K562 (cell line): ENCODE data around the gene NUP62. TPM values are rescaled to one million over a fixed set of nuclear protein-coding genes. Genes with fewer than 3 reads are reported as not detected.

Source experiments
- GABPB1 ChIP-seq: sonication (generic); formaldehyde crosslinking; IDR thresholded peaks from 2 replicates; pipeline ENCODE4 v1.8.0; 2022; ENCODE audit warnings: mild to moderate bottlenecking, missing genetic modification reagents
- POLR2AphosphoS5 ChIP-seq: IDR thresholded peaks from 2 replicates; pipeline ENCODE4 v1.6.1; 2011; ENCODE audit warnings: mild to moderate bottlenecking, low read depth, low read length, moderate library complexity; ENCODE audit not compliant: control insufficient read depth, insufficient read depth
- PPARD ChIP-seq: fragments of 250-450 bp; sonication (Bioruptor Pico); IDR thresholded peaks from 2 replicates; pipeline ENCODE4 v1.8.0; 2022; ENCODE audit warnings: inconsistent platforms, mild to moderate bottlenecking, moderate library complexity
- RHOXF2B ChIP-seq: fragments of 250-450 bp; sonication (Bioruptor Pico); conservative IDR thresholded peaks from 2 replicates; pipeline ENCODE4 v1.5.1; 2021
- SIN3B ChIP-seq: fragments of 450-650 bp; IDR thresholded peaks from 2 replicates; pipeline ENCODE4 v1.6.1; 2017; ENCODE audit warnings: low read depth, mild to moderate bottlenecking, moderate library complexity
- SNRNP70 ChIP-seq: fragments of 200-400 bp; formaldehyde crosslinking; optimal IDR thresholded peaks from 2 replicates; pipeline ENCODE3; 2017; ENCODE audit warnings: low read depth, low read length
- SRSF1 ChIP-seq: fragments of 200-400 bp; formaldehyde crosslinking; IDR thresholded peaks from 2 replicates; pipeline ENCODE4 v1.6.1; 2017; ENCODE audit warnings: mild to moderate bottlenecking, low read depth, low read length, moderate library complexity
- TEAD1 ChIP-seq, 2 experiments: fragments of 450-650 bp in 1 of 2; sonication (generic) in 1 of 2; formaldehyde crosslinking; IDR thresholded peaks; 2 replicates each; pipeline versions ENCODE4 v1.4.0 to v1.8.0; 2020 to 2022; ENCODE audit warnings: mild to moderate bottlenecking in 2 of 2, missing genetic modification reagents in 1 of 2
- polyA plus RNA-seq, 8 experiments: library from polyadenylated mRNA; depleted of rRNA in 4 of 8; stranded (reverse) in 5 of 8; unstranded in 3 of 8; fragments of >200 nt; fragmentation: Nextera tagmentation in 2 of 8; fragmentation: Illumina TruSeq in 1 of 8; extraction: Ambion mirVana in 2 of 8; extraction: Trizol in 1 of 8; gene quantifications; 2 replicates each; pipeline versions ENCODE4 v1.2.1 to v1.2.3, GENCODE V29; 2011 to 2014; ENCODE audit warnings: inconsistent platforms in 1 of 8, missing spikeins in 1 of 8
- total RNA-seq, 7 experiments: library from RNA; depleted of rRNA in 6 of 7; stranded (reverse); fragments of >200 nt in 6 of 7; fragmentation: Illumina TruSeq in 2 of 7; extraction: Trizol in 2 of 7; gene quantifications; 2 replicates each; pipeline versions ENCODE4 v1.2.1 to v1.2.3, GENCODE V29; 2011 to 2021; ENCODE audit warnings: low replicate concordance in 1 of 7
- TF ChIP-seq, protein P1 (sequence below): fragments of 450-650 bp; formaldehyde crosslinking; IDR thresholded peaks from 2 replicates; pipeline ENCODE4 v1.4.0; 2022; ENCODE audit warnings: missing genetic modification characterization
- TF ChIP-seq, protein P2 (sequence below): fragments of 450-650 bp; formaldehyde crosslinking; IDR thresholded peaks from 2 replicates; pipeline ENCODE4 v1.4.0; 2020; ENCODE audit warnings: mild to moderate bottlenecking, mixed read lengths
- TF ChIP-seq, protein P3 (sequence below): fragments of 450-650 bp; formaldehyde crosslinking; IDR thresholded peaks from 2 replicates; pipeline ENCODE4 v1.4.0; 2020; ENCODE audit warnings: mild to moderate bottlenecking, moderate library complexity
- TF ChIP-seq, protein P4 (sequence below): fragments of 450-650 bp; IDR thresholded peaks from 2 replicates; pipeline ENCODE4 v1.6.1; 2016; ENCODE audit warnings: borderline replicate concordance
- TF ChIP-seq, protein P5 (sequence below): fragments of 450-650 bp; formaldehyde crosslinking; IDR thresholded peaks from 2 replicates; pipeline ENCODE4 v1.4.0; 2020; ENCODE audit warnings: mild to moderate bottlenecking, moderate library complexity
- TF ChIP-seq, protein P6 (sequence below): fragments of 450-650 bp; IDR thresholded peaks from 2 replicates; pipeline ENCODE4 v1.7.1; 2018; ENCODE audit warnings: mild to moderate bottlenecking, low read depth; ENCODE audit not compliant: partially characterized antibody

The NUP62 gene
- total and polyA plus RNA-seq, 9 of the 15 experiments (the other 6 are each of a cell fraction or from before 2014, with no cell fraction given), result 16.9 to 109 (median 66.0) TPM

DNA sequence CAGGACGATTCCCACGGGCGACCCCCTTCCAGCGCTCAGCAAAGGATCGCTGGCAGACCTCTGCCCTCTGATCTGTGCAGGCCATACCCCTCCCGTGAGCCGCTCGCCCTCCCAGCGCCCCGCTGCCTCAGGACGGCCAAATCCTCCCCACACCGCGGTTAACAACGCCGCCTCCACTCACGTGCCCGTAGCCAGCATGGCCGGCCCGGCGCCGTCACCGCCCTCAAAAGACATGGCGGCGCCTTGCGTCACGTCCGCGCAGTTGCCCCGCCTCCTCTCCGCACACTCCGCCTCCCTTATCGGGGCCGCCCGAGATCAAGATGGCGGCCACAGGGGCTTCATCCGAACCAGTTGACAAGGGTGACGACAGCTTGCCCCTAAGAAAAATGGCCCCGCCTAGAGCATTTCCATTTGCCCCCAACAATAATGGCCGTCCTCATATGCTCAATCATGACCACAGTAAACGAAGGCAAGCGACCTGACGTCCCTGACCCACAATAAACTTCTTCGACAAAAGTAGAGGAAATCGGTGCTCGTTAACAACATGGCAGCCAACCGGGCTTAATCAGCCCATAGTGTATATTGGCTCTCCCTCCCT, 52.8 kb downstream of the NUP62 start (continued):
- TF ChIP-seq, protein P1, sequence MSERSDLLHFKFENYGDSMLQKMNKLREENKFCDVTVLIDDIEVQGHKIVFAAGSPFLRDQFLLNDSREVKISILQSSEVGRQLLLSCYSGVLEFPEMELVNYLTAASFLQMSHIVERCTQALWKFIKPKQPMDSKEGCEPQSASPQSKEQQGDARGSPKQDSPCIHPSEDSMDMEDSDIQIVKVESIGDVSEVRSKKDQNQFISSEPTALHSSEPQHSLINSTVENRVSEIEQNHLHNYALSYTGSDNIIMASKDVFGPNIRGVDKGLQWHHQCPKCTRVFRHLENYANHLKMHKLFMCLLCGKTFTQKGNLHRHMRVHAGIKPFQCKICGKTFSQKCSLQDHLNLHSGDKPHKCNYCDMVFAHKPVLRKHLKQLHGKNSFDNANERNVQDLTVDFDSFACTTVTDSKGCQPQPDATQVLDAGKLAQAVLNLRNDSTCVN, result 0 out of 2 replicates have a peak, but pooled peaks have one; percentile 42
- TF ChIP-seq, protein P2, sequence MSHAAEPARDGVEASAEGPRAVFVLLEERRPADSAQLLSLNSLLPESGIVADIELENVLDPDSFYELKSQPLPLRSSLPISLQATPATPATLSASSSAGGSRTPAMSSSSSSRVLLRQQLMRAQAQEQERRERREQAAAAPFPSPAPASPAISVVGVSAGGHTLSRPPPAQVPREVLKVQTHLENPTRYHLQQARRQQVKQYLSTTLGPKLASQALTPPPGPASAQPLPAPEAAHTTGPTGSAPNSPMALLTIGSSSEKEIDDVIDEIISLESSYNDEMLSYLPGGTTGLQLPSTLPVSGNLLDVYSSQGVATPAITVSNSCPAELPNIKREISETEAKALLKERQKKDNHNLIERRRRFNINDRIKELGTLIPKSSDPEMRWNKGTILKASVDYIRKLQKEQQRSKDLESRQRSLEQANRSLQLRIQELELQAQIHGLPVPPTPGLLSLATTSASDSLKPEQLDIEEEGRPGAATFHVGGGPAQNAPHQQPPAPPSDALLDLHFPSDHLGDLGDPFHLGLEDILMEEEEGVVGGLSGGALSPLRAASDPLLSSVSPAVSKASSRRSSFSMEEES, result peak; percentile 2; the same call in 1 of the 2 replicates
- TF ChIP-seq RHOXF2B (CRISPR knock-in tag), result no peak
- peak; percentile 48; the same call in 1 of the 2 replicates for TF ChIP-seq SIN3B
- no peak for TF ChIP-seq PPARD
- TF ChIP-seq, protein P3, sequence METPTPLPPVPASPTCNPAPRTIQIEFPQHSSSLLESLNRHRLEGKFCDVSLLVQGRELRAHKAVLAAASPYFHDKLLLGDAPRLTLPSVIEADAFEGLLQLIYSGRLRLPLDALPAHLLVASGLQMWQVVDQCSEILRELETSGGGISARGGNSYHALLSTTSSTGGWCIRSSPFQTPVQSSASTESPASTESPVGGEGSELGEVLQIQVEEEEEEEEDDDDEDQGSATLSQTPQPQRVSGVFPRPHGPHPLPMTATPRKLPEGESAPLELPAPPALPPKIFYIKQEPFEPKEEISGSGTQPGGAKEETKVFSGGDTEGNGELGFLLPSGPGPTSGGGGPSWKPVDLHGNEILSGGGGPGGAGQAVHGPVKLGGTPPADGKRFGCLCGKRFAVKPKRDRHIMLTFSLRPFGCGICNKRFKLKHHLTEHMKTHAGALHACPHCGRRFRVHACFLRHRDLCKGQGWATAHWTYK, result peak; percentile 13
- 0 out of 2 replicates have a peak, but pooled peaks have one; percentile 14 for TF ChIP-seq POLR2AphosphoS5
- TF ChIP-seq, protein P4, sequence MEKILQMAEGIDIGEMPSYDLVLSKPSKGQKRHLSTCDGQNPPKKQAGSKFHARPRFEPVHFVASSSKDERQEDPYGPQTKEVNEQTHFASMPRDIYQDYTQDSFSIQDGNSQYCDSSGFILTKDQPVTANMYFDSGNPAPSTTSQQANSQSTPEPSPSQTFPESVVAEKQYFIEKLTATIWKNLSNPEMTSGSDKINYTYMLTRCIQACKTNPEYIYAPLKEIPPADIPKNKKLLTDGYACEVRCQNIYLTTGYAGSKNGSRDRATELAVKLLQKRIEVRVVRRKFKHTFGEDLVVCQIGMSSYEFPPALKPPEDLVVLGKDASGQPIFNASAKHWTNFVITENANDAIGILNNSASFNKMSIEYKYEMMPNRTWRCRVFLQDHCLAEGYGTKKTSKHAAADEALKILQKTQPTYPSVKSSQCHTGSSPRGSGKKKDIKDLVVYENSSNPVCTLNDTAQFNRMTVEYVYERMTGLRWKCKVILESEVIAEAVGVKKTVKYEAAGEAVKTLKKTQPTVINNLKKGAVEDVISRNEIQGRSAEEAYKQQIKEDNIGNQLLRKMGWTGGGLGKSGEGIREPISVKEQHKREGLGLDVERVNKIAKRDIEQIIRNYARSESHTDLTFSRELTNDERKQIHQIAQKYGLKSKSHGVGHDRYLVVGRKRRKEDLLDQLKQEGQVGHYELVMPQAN, result peak; percentile 64; the same call in 1 of the 2 replicates
- TF ChIP-seq SNRNP70, result no peak
- peak; percentile 93 for TF ChIP-seq GABPB1
- no peak for TF ChIP-seq SRSF1
- TF ChIP-seq, protein P5, sequence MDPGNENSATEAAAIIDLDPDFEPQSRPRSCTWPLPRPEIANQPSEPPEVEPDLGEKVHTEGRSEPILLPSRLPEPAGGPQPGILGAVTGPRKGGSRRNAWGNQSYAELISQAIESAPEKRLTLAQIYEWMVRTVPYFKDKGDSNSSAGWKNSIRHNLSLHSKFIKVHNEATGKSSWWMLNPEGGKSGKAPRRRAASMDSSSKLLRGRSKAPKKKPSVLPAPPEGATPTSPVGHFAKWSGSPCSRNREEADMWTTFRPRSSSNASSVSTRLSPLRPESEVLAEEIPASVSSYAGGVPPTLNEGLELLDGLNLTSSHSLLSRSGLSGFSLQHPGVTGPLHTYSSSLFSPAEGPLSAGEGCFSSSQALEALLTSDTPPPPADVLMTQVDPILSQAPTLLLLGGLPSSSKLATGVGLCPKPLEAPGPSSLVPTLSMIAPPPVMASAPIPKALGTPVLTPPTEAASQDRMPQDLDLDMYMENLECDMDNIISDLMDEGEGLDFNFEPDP, result 0 out of 2 replicates have a peak, but pooled peaks have one; percentile 7
- TF ChIP-seq TEAD1 (CRISPR knock-in tag; IDR thresholded peaks at IDR 0.05), result peak in 1 of 2 experiments; percentile 52; a peak in 1 of 4 replicates
- TF ChIP-seq, protein P6, sequence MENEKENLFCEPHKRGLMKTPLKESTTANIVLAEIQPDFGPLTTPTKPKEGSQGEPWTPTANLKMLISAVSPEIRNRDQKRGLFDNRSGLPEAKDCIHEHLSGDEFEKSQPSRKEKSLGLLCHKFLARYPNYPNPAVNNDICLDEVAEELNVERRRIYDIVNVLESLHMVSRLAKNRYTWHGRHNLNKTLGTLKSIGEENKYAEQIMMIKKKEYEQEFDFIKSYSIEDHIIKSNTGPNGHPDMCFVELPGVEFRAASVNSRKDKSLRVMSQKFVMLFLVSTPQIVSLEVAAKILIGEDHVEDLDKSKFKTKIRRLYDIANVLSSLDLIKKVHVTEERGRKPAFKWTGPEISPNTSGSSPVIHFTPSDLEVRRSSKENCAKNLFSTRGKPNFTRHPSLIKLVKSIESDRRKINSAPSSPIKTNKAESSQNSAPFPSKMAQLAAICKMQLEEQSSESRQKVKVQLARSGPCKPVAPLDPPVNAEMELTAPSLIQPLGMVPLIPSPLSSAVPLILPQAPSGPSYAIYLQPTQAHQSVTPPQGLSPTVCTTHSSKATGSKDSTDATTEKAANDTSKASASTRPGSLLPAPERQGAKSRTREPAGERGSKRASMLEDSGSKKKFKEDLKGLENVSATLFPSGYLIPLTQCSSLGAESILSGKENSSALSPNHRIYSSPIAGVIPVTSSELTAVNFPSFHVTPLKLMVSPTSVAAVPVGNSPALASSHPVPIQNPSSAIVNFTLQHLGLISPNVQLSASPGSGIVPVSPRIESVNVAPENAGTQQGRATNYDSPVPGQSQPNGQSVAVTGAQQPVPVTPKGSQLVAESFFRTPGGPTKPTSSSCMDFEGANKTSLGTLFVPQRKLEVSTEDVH, result no peak
